ENCODE measurements around the gene ZIK1. TPM values are rescaled to one million over a fixed set of nuclear protein-coding genes. Genes with fewer than 3 reads are reported as not detected.

The ZIK1 gene
- total RNA-seq, 2 experiments from 2014 or later = 4.6 to 5.3 TPM

Other genes starting within 250 kb of the ZIK1 start
- 1 to 10 TPM; 6.2 TPM for gene ZNF304, start 232.9 kb upstream of the ZIK1 start, total RNA-seq
- 1 to 10 TPM; 3.2 to 6.1 TPM for gene TRAPPC2B, start 220.6 kb upstream of the ZIK1 start, total RNA-seq
- 1 to 10 TPM; 1.5 to 1.7 TPM for gene ZNF547, start 220.6 kb upstream of the ZIK1 start, total RNA-seq
- 10 to 100 TPM; 15.1 to 20.3 TPM for gene ZNF548, start 194.3 kb upstream of the ZIK1 start, total RNA-seq
- gene ZNF17, start 173.0 kb upstream of the ZIK1 start, total RNA-seq = 1 to 10 TPM; 6.4 to 8.3 TPM
- gene ZNF749, start 148.8 kb upstream of the ZIK1 start, total RNA-seq = 10 to 100 TPM; 10.6 to 17.9 TPM
- under 1 TPM; 0.09 to 0.16 TPM for gene VN1R1, start 127.0 kb upstream of the ZIK1 start, total RNA-seq
- 1 to 10 TPM; 6.5 to 7.5 TPM for gene ZNF772, start 106.6 kb upstream of the ZIK1 start, total RNA-seq
- gene ZNF419, start 96.4 kb upstream of the ZIK1 start, total RNA-seq = 1 to 10 TPM; 6.3 to 6.6 TPM
- 1 to 10 TPM; 5.9 to 6.5 TPM for gene ZNF773, start 84.2 kb upstream of the ZIK1 start, total RNA-seq
- 1 to 10 TPM; 3.7 to 4.6 TPM for gene ZNF549, start 56.8 kb upstream of the ZIK1 start, total RNA-seq
- 10 to 100 TPM; 11.8 to 11.9 TPM for gene ZNF550, start 24.3 kb upstream of the ZIK1 start, total RNA-seq
- gene ZNF416, start 5.2 kb upstream of the ZIK1 start, total RNA-seq = 1 to 10 TPM; 3.3 to 3.7 TPM
- 1 to 10 TPM; 7.1 to 7.2 TPM for gene ZNF530, start 15.7 kb downstream of the ZIK1 start, total RNA-seq
- gene ZNF134, start 30.1 kb downstream of the ZIK1 start, total RNA-seq = 1 to 10 TPM; 7.6 to 9.7 TPM
- 1 to 10 TPM; 8.9 to 9.5 TPM for gene ZNF211, start 49.0 kb downstream of the ZIK1 start, total RNA-seq
- gene ZSCAN4, start 84.8 kb downstream of the ZIK1 start, total RNA-seq = not detected
- 10 to 100 TPM in 1 of 2 experiments, 1 to 10 TPM in 1; 9.8 to 13.0 TPM for gene ZNF551, start 97.8 kb downstream of the ZIK1 start, total RNA-seq
- 1 to 10 TPM; 4.4 to 5.0 TPM for gene ZNF154, start 125.1 kb downstream of the ZIK1 start, total RNA-seq
- gene ZNF671, start 143.5 kb downstream of the ZIK1 start, total RNA-seq = 1 to 10 TPM; 7.5 to 8.8 TPM
- gene ZNF776, start 162.7 kb downstream of the ZIK1 start, total RNA-seq = 10 to 100 TPM in 1 of 2 experiments, 1 to 10 TPM in 1; 8.9 to 14.7 TPM
- gene ZNF586, start 185.5 kb downstream of the ZIK1 start, total RNA-seq = 10 to 100 TPM; 20.3 to 20.5 TPM
- gene ZNF552, start 230.8 kb downstream of the ZIK1 start, total RNA-seq = 1 to 10 TPM; 5.9 to 6.1 TPM
- gene ZNF587B, start 246.2 kb downstream of the ZIK1 start, total RNA-seq = 10 to 100 TPM; 16.8 to 18.2 TPM